T-helper 1 cell treated with Interleukin-12 subunit alpha and Interleukin-12 subunit beta and Interleukin-4 antibody, amounts not matched to agents 30 ng/mL and 1 ng/mL, for 36 hours (primary cell): ENCODE data around the gene RASL11B. TPM values are rescaled to one million over a fixed set of nuclear protein-coding genes. Genes with fewer than 3 reads are reported as not detected.

Experiments
- intact Hi-C: fragments of 100-400 bp; cut with micrococcal nuclease; formaldehyde crosslinking; loops from one replicate; pipeline ENCODE4 v1.15.1; 2024
- total RNA-seq: library from RNA; stranded (reverse); gene quantifications from 2 replicates; pipeline ENCODE4 v1.2.3, GENCODE V29; 2022

Gene RASL11B
- total RNA-seq, 1 donor from 2014 or later, result 0.17 TPM

DNA sequence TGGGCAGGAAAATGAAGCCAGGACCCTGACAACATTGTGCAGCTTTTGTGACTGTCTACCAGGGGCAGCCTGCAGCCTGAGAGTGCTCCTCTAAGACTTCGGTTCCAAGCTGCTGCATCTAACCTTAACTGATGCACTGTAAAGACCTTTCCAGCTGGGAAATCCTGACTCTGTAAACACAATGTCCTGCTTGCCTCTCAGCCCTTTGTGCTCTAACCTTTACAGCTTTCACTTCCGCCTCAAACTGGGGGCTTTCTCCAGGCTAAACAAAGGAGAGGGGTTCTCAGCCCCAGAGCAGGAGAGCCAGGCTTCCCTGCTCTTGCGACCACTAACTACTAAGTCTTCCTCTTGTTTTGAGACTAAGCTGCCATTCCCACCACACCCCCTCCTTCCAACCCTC, 19.3 kb upstream of the RASL11B start:
- intact Hi-C loops, result no loop called here

DNA sequence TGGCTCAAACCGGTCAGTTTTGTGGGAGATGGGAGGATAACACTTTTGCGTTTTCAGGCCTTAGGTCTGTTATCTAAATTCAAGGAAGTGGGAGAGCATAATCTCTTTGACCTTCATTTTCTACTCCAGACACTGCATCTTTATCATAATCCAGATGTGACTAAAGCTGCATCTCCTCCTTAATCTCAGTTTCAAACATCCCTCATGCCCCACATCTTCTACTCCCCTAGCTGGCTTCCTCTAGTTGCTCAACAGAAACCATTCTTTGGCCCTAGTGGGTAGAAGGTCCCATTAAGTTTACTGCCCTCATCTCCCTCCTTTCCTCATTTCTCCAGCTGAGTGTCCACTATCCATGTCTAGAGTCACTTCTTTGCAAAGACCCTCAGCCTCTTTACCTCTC, 18.8 kb upstream of the RASL11B start:
- intact Hi-C loops, result no loop called here

DNA sequence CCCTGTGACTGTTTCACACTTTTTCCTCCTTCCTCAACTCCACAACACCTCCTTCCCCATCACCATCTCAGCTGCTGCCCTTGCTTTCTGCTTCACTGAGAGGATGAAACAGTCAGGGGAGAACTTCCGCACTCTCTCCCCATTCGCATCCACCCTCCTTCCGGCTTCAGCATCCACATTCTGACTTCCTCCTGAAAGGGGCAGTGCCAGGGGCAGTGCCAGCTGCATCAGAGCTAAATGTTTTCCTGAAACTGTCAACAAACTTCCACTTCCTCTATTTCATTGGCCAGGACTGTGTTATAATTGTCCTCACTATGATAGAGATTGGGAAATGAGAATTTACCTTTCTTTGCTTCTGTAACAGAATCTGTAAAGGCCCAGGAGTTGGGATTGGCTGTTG, 18.2 kb upstream of the RASL11B start:
- intact Hi-C loops, result no loop called here

DNA sequence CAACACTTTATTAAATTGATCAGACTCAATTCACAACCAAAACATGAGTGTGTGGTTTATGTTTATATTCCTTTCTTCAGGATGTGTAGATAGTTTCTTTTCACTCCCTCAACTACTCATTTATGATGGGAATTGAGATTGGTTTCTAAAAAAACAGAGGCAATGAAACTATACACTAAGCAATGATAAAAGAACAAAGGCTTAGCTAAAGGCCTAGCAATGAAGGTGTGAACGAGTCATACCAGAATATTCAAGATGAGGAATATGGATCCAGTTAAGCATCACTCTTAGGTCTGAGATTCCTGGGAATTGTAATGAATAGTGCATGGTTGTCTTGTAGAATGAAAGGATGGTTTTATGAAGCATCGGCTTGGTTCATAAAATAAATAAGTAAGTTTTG, 17.5 kb upstream of the RASL11B start:
- intact Hi-C loops, result no loop called here

DNA sequence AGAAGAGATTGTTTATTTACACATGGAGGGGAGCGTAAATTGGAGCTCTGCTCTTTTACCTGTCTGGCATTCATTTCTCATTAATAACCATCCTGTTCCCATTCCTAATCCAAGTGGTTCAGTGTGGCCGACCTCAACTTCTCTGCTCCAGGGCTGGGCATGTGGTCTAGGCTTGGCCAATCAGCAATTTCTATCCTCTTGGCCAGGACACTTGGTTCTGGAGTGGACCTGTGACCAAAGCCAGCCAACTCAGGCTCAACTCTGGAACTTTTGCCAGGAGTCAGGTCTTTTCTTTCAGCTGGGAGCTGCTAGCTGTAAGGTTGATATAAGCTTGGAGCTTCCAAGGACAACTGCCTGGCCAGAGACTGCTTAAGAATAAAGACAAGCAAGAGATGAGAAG, 15.6 kb upstream of the RASL11B start:
- intact Hi-C loops, result no loop called here

DNA sequence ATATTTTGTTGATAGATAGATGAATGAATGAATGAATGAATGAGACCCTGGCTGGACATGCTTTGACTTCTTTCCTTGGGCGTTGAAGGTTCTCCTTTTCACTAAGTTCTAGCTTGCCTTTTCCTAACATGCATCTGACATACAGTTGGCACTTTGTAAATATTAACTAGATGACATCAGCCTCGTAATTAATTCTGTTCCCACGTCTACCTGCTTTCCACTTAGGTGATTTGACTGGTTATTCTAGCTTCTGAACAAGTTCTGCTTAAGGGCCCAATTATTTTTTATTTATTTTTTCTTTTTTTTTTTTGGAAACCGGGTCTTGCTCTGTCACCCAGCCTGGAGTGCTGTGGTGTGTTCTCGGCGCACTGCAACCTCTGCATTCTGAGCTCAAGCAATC, 13.9 kb upstream of the RASL11B start:
- intact Hi-C loops, result no loop called here

DNA sequence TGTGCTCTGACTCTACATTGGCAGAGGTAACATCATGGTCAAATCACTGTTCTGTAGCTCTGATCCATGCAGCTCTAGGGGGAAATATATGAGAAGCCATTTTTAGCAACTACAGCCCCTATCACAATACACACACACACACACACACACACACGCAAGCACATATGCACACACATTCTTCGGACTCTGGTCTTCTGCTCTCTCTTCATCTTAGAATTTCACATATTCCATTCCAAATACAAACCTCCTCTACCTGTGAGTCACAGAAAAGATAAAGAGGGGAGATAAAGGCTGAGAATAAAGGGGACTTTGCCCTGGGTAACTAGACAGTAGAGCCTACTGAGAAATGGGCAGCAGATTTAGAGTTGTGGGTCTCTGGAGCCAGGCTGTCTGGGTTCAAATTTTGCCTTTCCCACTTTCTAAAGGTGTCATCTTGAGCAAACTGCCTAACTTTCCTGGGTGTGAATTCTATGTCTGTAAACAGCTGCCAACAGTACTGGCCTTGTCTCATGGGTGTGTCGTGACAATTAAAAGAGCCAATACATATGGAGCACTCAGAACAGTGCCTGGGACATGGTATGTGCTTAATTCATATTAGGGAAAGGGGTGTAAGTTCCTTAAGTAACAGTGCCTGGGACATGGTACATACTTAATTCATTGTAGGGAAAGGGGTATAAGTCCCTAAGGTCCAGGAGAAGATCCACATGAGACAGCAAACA, 11.6 kb upstream of the RASL11B start:
- intact Hi-C loops, result no loop called here

DNA sequence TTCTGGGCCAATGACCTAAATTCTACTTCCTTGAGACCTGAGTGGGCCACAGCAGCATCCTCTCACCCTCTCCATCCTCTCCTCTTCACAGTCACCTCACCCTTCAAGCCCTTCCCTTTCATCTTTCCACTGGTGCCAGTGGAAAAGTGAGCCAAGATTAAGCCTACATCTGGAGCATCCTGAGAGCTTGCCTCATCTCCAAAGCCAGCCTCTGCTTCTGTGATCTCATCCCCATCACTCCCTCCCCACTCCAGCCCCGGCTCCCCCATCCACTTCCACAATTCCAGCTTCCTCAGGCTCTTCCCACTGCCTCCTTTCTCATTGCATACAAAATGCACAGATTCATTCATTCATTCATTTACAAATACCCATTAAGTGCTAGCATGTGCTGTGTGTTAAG, 10.1 kb upstream of the RASL11B start:
- intact Hi-C loops, result no loop called here

DNA sequence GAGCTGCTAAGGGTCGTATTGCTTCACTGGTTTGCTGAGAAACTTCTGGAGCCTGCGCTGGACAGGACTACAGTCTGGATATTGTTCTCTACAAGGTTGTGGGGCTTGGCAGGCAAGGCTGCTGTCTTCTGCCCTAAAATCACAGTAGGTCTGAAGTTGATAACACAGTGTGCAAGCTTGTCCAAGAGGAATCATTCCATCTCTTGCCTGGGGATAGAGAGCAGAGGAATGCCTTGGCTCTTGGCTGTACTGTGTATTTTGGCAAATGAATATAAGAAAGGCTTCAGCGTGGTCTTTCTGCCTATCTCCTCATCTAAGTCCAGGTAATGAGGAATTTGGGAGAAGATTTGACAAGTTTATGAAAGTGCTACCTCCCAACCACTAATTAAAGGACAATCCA, 9.4 kb upstream of the RASL11B start:
- intact Hi-C loops, result no loop called here

DNA sequence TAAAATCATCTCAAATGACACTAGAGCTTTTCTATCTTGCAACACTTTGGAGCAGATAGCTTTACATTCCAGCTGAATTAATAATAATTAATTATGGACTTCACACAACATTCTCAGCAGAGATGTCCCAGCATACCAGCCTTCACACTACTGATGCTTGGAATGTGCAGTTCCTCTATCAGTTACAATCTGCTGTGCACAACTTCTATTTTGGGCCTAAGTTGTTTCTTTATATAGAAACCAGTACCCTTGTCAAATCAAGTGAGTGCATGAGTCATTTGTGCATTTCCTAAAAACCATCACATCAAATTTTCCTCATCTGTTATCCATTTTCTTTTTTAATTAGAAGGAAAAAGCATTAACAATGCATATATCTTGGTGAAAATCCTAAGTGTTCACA, 8.8 kb upstream of the RASL11B start:
- intact Hi-C loops, result no loop called here

DNA sequence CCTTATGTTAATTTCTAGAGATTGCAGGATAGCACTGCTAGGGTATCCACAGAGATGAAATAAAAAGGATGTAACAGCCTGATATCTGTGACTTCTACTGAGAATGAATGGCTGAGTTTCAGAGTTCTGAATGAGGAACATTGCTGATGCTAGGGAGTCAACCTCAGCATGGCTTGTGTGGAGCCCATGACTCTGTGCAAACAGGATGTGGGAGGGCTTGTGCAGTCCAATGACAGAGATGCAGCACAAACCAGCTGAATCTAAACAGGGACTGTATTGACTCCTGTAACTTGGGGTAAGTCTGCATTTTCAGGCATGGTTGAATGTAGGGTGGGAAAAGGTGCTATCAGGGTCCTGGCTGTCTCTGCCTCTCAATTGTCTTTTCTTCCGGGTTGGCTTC, 5.3 kb upstream of the RASL11B start:
- intact Hi-C loops, result no loop called here

DNA sequence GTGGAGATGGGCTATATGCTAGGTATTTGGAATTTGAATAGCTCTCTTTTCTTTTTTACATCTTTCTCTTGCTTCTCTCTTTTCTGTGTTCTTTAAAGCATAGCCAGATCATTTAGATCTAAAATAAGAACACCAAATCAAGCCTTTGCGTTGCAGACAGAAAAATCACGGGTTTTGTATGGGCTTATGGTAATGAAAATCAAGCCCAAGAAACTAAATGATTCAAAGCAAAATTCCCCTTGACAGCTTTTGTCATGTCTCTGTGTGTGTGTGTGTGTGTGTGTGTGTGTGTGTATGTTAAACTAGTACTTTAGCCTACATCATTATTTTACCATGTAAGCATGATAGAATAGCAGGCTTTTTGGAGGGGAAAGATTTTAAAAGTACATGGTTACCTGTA, 1.8 kb upstream of the RASL11B start:
- intact Hi-C loops, result loop anchor here (2.0 to 10.0 kb wide), 5 partner anchors 38 to 1232 kb away; partner anchors contain the start of gene FIP1L1

DNA sequence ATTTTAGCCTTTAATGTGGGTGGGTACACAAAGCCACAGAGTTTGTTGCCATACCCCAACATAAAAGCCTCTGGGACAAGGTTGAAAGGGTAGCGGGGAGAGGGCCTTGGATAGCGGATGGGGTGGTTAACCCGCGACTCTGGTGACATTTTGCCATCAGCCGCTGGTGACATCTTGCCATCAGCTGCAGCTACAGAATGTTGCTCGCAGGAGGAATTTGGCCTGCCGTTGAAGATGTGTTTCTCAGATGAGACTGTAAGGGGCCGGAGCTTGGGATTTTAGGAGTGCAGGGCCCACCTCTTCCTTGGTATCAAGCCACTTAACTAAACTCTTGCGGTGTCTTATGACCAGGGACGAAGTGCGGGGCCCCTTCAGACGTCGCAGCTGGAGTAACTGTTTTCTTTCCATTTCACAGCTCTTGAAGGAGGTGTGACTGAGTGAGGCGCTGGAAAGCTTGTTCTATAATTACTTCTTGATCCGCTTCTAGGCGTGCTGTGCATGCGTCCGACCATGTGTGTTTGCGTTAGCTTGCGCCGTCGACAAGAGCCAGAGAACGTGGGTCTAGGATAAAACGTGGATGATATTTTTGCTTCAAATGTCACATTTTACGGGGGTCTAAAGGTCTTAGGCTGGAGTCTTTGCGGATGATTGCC, 820 bp upstream of the RASL11B start:
- intact Hi-C loops, result loop anchor here (2.0 to 10.0 kb wide), 5 partner anchors 38 to 1231 kb away; partner anchors contain the start of gene FIP1L1

DNA sequence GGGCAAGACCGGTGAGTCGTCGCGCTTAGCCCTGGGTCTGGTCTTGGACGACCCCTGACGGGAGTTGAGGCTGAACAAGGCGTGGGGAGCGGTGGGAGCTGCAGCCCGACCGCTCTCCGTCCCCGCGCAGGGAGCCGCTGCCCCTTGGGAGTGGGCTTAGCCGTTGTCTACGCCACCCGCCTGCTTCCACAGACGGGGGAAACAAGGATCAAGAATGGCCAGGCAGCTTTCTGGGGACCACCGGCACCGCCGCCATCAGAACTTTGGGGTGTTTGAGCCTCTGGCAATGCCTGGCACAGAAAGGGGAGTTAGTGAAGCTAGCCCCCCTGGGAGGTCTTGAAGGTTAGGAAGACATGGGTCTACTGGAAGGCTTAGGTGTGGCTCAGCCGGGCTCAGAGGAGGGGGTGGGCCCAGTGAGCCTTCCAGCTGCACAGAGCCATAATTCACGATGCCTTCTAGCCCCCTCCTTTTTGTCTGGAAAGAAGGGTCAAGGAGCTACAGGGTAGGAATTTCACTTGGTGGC, 583 bp downstream of the RASL11B start:
- intact Hi-C loops, result loop anchor here (1.0 to 10.0 kb wide), 10 partner anchors 52 to 1230 kb away; partner anchors contain the start of genes CHIC2 and FIP1L1

DNA sequence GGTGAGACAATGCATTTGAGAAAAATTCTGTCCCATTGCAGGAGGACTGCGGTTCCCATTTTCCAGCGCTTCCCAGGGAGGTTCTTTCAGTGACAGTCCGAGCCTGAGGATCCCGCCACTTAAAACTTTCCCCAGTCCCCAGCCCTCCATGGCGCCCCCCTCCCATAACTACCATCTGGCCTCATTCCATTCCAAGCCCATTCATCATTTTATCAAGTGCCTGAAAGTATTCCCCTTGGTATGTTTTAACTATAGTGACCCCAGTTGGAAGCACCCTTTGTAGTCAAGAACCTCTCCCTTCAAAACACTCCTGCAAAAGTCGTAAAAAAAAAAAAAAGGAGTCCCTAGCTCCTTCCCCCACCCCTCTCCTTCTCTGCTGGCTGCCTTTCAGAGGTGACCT, 1.2 kb downstream of the RASL11B start:
- intact Hi-C loops, result loop anchor here (2.0 to 10.0 kb wide), 7 partner anchors 51 to 1229 kb away; partner anchors contain the start of genes CHIC2 and FIP1L1

DNA sequence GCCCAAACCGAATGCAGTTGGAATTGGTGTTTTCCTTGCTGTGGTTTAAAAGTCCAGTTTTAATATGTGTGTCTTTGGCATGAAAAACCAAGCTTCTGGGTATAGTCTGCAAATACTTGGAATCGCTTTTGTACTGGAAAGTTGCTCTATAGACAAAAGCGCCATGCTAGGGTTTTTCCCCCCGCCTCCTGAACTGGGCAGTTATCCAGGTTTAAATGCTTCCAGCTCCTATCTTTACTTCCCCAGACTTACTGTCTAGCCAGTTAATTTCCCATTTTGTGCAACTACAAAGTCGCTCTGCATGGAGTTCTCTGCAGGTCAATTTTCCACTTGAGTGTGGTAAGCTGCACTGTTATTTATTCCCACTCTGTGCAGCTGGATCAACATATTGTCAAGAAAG, 2.7 kb downstream of the RASL11B start:
- intact Hi-C loops, result loop anchor here (5.0 to 10.0 kb wide), 4 partner anchors 50 to 1228 kb away; partner anchors contain the start of gene FIP1L1

DNA sequence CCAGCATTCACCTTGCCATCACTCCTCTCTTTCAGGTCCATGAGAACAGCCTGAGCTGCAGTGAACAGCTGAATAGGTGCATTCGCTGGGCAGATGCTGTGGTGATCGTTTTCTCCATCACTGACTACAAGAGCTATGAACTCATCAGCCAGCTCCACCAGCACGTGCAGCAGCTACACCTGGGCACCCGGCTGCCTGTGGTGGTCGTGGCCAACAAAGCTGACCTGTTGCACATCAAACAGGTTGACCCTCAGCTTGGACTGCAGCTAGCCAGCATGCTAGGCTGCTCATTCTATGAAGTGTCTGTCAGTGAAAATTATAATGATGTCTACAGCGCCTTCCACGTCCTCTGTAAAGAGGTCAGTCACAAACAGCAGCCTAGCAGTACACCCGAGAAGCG, 3.2 kb downstream of the RASL11B start:
- intact Hi-C loops, result loop anchor here (10.0 kb wide), 1 partner anchor 50 kb away; no protein-coding TSS in a partner anchor

DNA sequence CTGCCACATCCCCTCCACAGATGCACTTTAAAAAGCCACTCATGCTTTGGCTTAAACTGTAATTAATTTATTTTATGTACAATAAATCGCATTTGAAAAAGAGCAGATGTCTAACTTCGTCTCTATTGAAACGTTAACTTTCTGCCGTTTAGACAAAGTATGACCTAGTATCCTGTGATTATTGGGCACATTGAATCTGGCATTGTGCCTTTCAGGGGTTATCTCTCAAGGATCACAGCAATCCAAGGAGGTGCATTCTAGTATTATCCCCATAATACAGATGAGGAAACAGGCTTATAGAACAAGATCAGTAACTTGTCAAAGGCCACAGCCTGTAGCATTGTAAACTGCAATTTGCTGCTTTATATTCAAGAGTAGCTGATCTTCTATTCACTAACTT, 4.6 kb downstream of the RASL11B start:
- intact Hi-C loops, result loop anchor here (10.0 kb wide), 1 partner anchor 48 kb away; no protein-coding TSS in a partner anchor

DNA sequence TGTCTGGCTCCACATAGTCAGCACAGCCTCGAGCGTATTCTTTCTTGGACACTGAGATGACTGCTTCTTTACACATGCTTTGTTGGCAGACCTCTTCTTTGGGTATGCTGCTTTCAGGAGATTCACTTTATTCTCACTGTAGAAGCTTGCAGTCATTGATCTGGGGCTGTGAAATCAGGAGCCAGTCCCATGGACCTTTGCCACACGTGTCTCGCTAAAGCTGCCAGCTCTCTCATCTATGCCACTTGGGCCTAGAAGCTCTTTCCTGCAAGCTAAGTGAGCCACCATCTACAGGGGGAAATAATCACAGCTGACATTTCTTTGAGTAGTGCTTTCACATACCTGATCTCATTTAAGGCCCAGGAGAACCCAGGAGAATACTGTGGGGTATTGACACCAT, 5.0 kb downstream of the RASL11B start:
- intact Hi-C loops, result loop anchor here (10.0 kb wide), 1 partner anchor 48 kb away; no protein-coding TSS in a partner anchor

DNA sequence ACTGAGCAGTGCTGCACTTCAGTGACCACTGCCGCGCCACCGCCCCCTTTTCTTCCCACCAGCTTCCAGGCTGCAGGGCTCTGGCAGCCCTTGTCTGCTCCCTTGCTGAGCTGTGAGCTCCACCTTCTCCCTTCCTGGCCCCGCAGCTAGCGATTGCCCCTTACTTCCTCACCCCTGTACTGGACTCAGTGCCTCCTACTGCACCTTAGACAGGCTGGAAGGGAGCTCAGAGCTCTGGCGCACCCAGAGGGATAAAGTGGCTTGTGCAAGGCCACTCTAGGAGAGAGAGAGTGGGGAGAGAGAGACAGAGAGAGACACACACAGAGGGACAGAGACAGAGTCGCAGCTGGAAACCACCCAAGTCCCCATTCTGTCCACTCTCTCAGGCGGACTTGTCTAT, 6.0 kb downstream of the RASL11B start:
- intact Hi-C loops, result loop anchor here (10.0 kb wide), 1 partner anchor 47 kb away; no protein-coding TSS in a partner anchor

DNA sequence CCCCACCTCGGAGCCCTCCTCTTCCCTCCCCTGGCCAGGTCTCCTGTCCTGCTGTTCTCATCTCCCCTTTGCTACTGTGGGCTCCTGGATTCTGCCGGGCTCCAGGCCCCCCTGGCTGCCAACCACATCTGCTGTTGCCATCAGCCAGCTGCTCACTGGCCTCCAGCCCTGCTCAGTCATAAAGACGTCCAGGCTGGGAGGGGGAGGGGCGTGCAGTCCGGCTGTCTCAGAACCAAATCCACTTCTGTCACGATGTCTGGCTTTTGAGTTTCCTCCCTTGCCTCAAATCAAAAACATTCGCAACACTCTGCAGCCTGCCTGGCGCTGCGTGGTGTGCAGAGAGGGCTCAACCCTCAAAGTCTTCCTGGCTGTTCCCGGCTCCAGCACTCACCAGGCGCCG, 7.1 kb downstream of the RASL11B start:
- intact Hi-C loops, result loop anchor here (10.0 kb wide), 1 partner anchor 46 kb away; no protein-coding TSS in a partner anchor

DNA sequence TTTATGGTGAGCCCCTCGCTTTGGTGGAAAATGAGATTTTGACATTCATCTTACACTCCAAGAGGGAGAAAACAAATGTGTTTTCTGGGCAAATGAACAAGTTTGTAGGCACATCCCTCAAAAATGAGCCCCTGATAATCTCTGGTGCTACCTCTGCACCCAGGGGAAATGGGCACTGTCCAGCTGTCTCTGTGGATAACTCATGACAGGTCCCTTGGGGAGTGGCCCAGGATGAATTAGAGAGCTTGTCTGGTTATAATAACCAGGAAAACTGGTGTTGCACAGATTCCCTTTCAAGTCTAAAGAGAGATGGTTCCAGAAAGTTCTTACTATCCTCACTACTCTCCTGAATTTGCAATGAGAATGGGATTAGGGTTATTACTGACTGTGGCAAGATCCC, 7.5 kb downstream of the RASL11B start:
- intact Hi-C loops, result loop anchor here (10.0 kb wide), 1 partner anchor 45 kb away; no protein-coding TSS in a partner anchor
